ENCODE measurements around the gene PJA2. TPM values are rescaled to one million over a fixed set of nuclear protein-coding genes. Genes with fewer than 3 reads are reported as not detected.
A peak's percentile ranks its signal among the peaks of the same experiment; 100 is the strongest.

The PJA2 gene
- total and polyA plus RNA-seq, 2 donors (not counting 1 experiment from before 2014, with no cell fraction given), result 21.3 to 90.4 TPM

DNA sequence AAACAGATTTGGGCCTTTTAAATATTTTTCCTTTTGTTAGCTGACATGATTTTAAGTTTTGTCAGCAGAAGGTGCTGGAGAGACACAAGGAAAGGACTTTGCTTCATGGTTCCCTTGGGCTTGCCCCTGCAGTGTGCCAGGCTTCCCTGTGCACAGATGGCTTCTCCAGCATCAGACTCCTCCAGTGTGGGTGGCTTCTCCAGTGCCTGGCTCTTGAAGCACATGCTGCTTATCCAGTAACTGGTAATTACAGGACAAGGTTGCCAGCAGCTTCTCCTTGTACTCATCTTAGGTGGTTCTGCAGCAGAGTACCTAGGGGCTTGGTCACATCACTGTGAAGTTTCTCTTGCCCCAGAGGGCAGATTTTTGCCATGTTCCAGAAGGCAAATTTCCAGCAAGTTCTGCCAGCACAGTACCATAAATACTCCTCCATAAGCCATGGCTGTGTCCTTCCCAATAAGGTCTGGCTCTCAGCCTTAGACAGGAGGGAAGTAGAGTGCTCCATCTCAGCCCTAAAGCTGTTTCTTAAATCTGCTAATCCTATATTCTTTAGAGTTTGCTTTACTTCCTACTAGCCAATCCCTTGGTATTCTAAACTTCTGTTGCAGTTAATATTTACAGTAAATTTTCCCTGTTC is 62.4 kb downstream of the PJA2 start:
- Histone ChIP-seq H3K4me1 (ENCODE audit: control insufficient read depth in 2 of 2, insufficient read depth in 2 of 2, low read length in 2 of 2) (no peaks in the 10 kb centered on the region), H3K9ac (ENCODE audit: low read length) (no peak overlapping the region), H4K20me1 (ENCODE audit: control insufficient read depth, insufficient read depth, low read length, poor library complexity, severe bottlenecking) (peaks cover 12% of the 10 kb centered on the region), H3K4me2 (replicated peaks; ENCODE audit: low read depth, low read length, poor library complexity, severe bottlenecking) (no peak overlapping the region), H3K36me3 (replicated peaks in 1 of 2; ENCODE audit: control extremely low read depth in 1 of 2, control insufficient read depth in 1 of 2, extremely low read depth in 1 of 2, insufficient read depth in 2 of 2, low read length in 1 of 2) (peaks cover 7 to 69% of the 10 kb centered on the region in 2 experiments), H3K27ac (ENCODE audit: low read length in 2 of 2) (no peak overlapping the region), H3K9me3 (ENCODE audit: control extremely low read depth in 1 of 3, control insufficient read depth in 2 of 3, insufficient read depth in 1 of 3, low read length in 2 of 3) (no peaks in the 10 kb centered on the region), H3K27me3 (replicated peaks in 1 of 4; ENCODE audit: control extremely low read depth in 1 of 4, control insufficient read depth in 3 of 4, insufficient read depth in 4 of 4, low read length in 3 of 4) (no peaks in the 10 kb centered on the region), H3K4me3 (ENCODE audit: control extremely low read depth in 1 of 5, extremely low read depth in 1 of 5, insufficient read depth in 1 of 5, low read depth in 2 of 5, low read length in 4 of 5) (no peak overlapping the region), H3K79me2 (ENCODE audit: control insufficient read depth, insufficient read depth, low read length) (no peaks in the 10 kb centered on the region), H2AFZ (ENCODE audit: insufficient read depth, low read depth, low read length, poor library complexity, severe bottlenecking) (no peak overlapping the region)
- Mint-ChIP-seq H3K27me3 (no peaks in the 10 kb centered on the region), H3K27ac (peak overlapping the region; percentile 59), H3K4me1 (peaks cover 2% of the 10 kb centered on the region), H3K4me3 (no peak overlapping the region), H3K9me3 (ENCODE audit: insufficient read depth) (no peaks in the 10 kb centered on the region)
- DNase-seq (no peak), ATAC-seq (ENCODE audit: low read depth) (no peak)
- POLR2A ChIA-PET, result no interaction called here
- no peak for TF ChIP-seq EZH2 (IDR thresholded peaks at IDR 0.05; ENCODE audit: borderline replicate concordance, insufficient read depth, low read depth, low read length, poor library complexity, severe bottlenecking)
- TF ChIP-seq CTCF (IDR thresholded peaks at IDR 0.05), result no peak
- CTCF ChIA-PET, result no interaction called here
- intact Hi-C loops (cut with micrococcal nuclease), result no loop called here

DNA sequence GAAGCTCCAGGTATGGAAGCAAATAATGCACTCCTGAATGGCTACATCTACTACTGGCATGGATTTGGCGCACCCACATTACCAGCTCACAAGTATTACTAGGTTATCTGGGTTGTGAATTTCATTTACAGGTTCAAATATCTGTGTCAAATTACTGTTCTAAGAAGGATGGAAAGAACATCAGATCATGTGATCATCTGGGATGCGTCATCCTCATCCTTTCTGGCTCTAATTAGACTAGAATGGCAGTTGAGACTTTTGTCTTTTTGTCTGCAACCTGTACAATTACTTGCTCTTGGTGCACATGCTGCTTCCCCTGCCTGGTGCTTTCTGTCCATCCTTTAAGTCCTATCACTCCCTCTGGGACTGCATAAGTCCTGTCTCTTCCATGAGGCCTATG is 64.1 kb downstream of the PJA2 start:
- Mint-ChIP-seq H3K4me1 (peaks cover 2% of the 10 kb centered on the region), H3K27me3 (no peaks in the 10 kb centered on the region), H3K4me3 (no peak overlapping the region), H3K27ac (no peak overlapping the region), H3K9me3 (ENCODE audit: insufficient read depth) (no peaks in the 10 kb centered on the region)
- no peak overlapping the region for H3K9ac ChIP-seq (ENCODE audit: low read length)
- no peak overlapping the region for H3K4me2 ChIP-seq (replicated peaks; ENCODE audit: low read depth, low read length, poor library complexity, severe bottlenecking)
- H3K79me2 ChIP-seq (ENCODE audit: control insufficient read depth, insufficient read depth, low read length), result no peaks in the 10 kb centered on the region
- no peaks in the 10 kb centered on the region for H3K27me3 ChIP-seq (replicated peaks in 1 of 4; ENCODE audit: control extremely low read depth in 1 of 4, control insufficient read depth in 3 of 4, insufficient read depth in 4 of 4, low read length in 3 of 4)
- no peak for DNase-seq
- H3K9me3 ChIP-seq (ENCODE audit: control extremely low read depth in 1 of 3, control insufficient read depth in 2 of 3, insufficient read depth in 1 of 3, low read length in 2 of 3), result no peaks in the 10 kb centered on the region
- WGBS (ENCODE audit: insufficient coverage), result 100% methylated on average over 1 of the region's 2 CpGs
- no peak overlapping the region for H2AFZ ChIP-seq (ENCODE audit: insufficient read depth, low read depth, low read length, poor library complexity, severe bottlenecking)
- no peaks in the 10 kb centered on the region for H3K4me1 ChIP-seq (ENCODE audit: control insufficient read depth in 2 of 2, insufficient read depth in 2 of 2, low read length in 2 of 2)
- TF ChIP-seq EZH2 (IDR thresholded peaks at IDR 0.05; ENCODE audit: borderline replicate concordance, insufficient read depth, low read depth, low read length, poor library complexity, severe bottlenecking), result no peak
- TF ChIP-seq CTCF (IDR thresholded peaks at IDR 0.05), result no peak
- peaks cover 5 to 55% of the 10 kb centered on the region in 2 experiments for H3K36me3 ChIP-seq (replicated peaks in 1 of 2; ENCODE audit: control extremely low read depth in 1 of 2, control insufficient read depth in 1 of 2, extremely low read depth in 1 of 2, insufficient read depth in 2 of 2, low read length in 1 of 2)
- intact Hi-C loops (cut with micrococcal nuclease), result no loop called here
- ChIA-PET POLR2A (no interaction called here), CTCF (interaction anchor here (0.6 kb wide), 1 partner anchor 418 kb away, joined by 4 read pairs; no protein-coding TSS in a partner anchor)
- no peak overlapping the region for H3K4me3 ChIP-seq (ENCODE audit: control extremely low read depth in 1 of 5, extremely low read depth in 1 of 5, insufficient read depth in 1 of 5, low read depth in 2 of 5, low read length in 4 of 5)
- H4K20me1 ChIP-seq (ENCODE audit: control insufficient read depth, insufficient read depth, low read length, poor library complexity, severe bottlenecking), result peaks cover 12% of the 10 kb centered on the region
- H3K27ac ChIP-seq (ENCODE audit: low read length in 2 of 2), result no peak overlapping the region
- no peak for ATAC-seq (ENCODE audit: low read depth)
